Measurements from ENCODE around the gene GALM.

- TF ChIP-seq SP1 (IDR thresholded peaks at IDR 0.05) (no peak), RAD21 (IDR thresholded peaks at IDR 0.05) (no peak), CTCF (IDR thresholded peaks at IDR 0.05; ENCODE audit: low read depth, low read length, missing input control) (no peak), RXRA (IDR thresholded peaks at IDR 0.05) (peak; percentile 42 to 81), YY1 (IDR thresholded peaks at IDR 0.05) (no peak), FOXA1 (IDR thresholded peaks at IDR 0.05) (no peak), GABPA (IDR thresholded peaks at IDR 0.05 in 1 of 2, conservative IDR thresholded peaks at IDR 0.05 in 1 of 2) (no peak), REST (IDR thresholded peaks at IDR 0.05) (no peak), JUND (IDR thresholded peaks at IDR 0.05) (no peak), TAF1 (conservative IDR thresholded peaks at IDR 0.05) (no peak), ZBTB33 (IDR thresholded peaks at IDR 0.05) (no peak), HNF4A (conservative IDR thresholded peaks at IDR 0.05) (peak; percentile 79 to 91)
- TF ChIP-seq, protein P1, sequence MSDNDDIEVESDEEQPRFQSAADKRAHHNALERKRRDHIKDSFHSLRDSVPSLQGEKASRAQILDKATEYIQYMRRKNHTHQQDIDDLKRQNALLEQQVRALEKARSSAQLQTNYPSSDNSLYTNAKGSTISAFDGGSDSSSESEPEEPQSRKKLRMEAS (IDR thresholded peaks at IDR 0.05), result no peak
- TF ChIP-seq, protein P2, sequence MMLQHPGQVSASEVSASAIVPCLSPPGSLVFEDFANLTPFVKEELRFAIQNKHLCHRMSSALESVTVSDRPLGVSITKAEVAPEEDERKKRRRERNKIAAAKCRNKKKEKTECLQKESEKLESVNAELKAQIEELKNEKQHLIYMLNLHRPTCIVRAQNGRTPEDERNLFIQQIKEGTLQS (IDR thresholded peaks at IDR 0.05), result no peak
Observed at GRCh38 chr2:38666556-38666910, 619 bp downstream of the GALM start.

Measured in liver (tissue), 3 donors.